Tibial artery (tissue), 4 donors: ENCODE results near the gene SPATA32.

ENCODE experiments used
- DNase-seq, 2 donors: peaks; one replicate each; pipeline ENCODE4 v3.0.0-alpha.2; 2019
- H3K27ac ChIP-seq, 2 donors: fragments of 200-600 bp; sonication (generic) in 1 of 2; 1 replicate in 1 of 2; 2 replicates in 1 of 2; pipeline ENCODE4 v1.5.1; 2018 to 2019; ENCODE audit warnings: mild to moderate bottlenecking in 1 of 2
- H3K27me3 ChIP-seq, 2 donors: fragments of 200-600 bp; sonication (generic) in 1 of 2; one replicate each; pipeline versions ENCODE4 v1.5.1 to v1.6.0; 2016 to 2019
- H3K36me3 ChIP-seq, 3 donors: fragments of 200-600 bp; sonication (generic) in 2 of 3; one replicate each; pipeline ENCODE4 v1.5.1; 2016 to 2019; ENCODE audit warnings: mild to moderate bottlenecking in 2 of 3
- H3K4me1 ChIP-seq, 4 donors: fragments of 200-600 bp; sonication (generic) in 2 of 4; 1 replicate in 3 of 4; 2 replicates in 1 of 4; pipeline ENCODE4 v1.5.1; 2016 to 2019
- H3K4me3 ChIP-seq, 2 donors: fragments of 200-600 bp; sonication (generic) in 1 of 2; 1 replicate in 1 of 2; 2 replicates in 1 of 2; pipeline ENCODE4 v1.5.1; 2018 to 2019; ENCODE audit warnings: mild to moderate bottlenecking in 2 of 2
- H3K9me3 ChIP-seq, 3 donors: fragments of 200-600 bp; sonication (generic) in 1 of 3; one replicate each; pipeline ENCODE4 v1.5.1; 2016 to 2019
- intact Hi-C: fragments of 100-400 bp; cut with DNase I; formaldehyde crosslinking; loops from one replicate; pipeline ENCODE4 v1.15.0; 2023; ENCODE audit warnings: low total_unique reads
- TF ChIP-seq, protein P1 (sequence below), 2 experiments: fragments of 200-600 bp in 1 of 2; fragments of 450-650 bp in 1 of 2; IDR thresholded peaks; one replicate each; pipeline ENCODE4 v1.5.1; 2017 to 2019; ENCODE audit warnings: antibody characterized with exemption in 2 of 2, mild to moderate bottlenecking in 1 of 2, moderate library complexity in 1 of 2

The SPATA32 gene

DNA sequence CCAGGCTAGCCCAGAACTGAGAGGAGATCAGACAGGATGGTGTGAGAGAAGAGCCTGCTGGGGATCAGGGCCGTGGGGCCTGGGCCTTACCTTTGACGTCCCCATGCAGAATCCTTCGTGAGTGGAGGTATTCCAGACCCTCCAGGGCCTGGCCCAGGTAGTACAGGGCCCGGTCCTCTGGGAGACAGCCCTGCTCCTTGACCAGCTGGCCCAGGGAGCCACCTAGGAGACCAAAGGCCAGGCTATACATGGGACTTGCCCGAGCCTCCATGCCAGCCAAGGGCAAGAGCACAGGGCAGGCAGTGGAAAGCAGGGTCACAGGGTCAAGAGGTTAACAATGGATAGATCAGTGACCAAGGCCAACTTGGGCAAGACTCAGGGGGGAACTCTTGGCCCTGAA is 12.1 kb upstream of the SPATA32 start:
- Histone ChIP-seq H3K27ac (no peak overlapping the region), H3K36me3 (peaks cover 37 to 56% (median 53%) of the 10 kb centered on the region in 3 donors), H3K27me3 (no peaks in the 10 kb centered on the region), H3K4me3 (no peak overlapping the region), H3K4me1 (peaks cover 3 to 16% (median 12%) of the 10 kb centered on the region in 4 donors), H3K9me3 (no peaks in the 10 kb centered on the region)
- intact Hi-C loops, result no loop called here
- DNase-seq, result no peak
- TF ChIP-seq, protein P1, sequence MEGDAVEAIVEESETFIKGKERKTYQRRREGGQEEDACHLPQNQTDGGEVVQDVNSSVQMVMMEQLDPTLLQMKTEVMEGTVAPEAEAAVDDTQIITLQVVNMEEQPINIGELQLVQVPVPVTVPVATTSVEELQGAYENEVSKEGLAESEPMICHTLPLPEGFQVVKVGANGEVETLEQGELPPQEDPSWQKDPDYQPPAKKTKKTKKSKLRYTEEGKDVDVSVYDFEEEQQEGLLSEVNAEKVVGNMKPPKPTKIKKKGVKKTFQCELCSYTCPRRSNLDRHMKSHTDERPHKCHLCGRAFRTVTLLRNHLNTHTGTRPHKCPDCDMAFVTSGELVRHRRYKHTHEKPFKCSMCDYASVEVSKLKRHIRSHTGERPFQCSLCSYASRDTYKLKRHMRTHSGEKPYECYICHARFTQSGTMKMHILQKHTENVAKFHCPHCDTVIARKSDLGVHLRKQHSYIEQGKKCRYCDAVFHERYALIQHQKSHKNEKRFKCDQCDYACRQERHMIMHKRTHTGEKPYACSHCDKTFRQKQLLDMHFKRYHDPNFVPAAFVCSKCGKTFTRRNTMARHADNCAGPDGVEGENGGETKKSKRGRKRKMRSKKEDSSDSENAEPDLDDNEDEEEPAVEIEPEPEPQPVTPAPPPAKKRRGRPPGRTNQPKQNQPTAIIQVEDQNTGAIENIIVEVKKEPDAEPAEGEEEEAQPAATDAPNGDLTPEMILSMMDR (IDR thresholded peaks at IDR 0.05), result no peak

DNA sequence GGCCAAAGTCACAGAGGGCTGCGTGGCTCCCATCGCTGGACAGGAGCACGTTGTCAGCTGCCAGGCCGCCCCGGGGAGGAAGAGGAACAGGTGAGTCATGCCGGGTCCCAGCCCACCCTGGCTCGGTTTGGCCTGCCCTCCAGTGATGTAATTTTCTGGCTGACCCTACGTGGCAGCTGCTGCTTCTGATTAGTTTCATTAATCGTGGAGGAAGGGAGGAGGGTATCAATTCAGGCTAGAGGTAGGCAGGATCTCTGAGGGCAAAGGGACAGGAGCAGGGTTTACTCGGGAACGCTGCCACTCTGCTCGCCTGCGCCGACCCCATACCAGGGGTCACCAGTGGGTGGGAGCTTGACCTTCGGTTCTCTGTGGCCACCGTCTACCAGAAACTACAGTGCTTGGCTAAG is 11.7 kb upstream of the SPATA32 start:
- DNase-seq, result no peak
- Histone ChIP-seq H3K4me1 (peaks cover 3 to 14% (median 12%) of the 10 kb centered on the region in 4 donors), H3K27me3 (no peaks in the 10 kb centered on the region), H3K9me3 (no peaks in the 10 kb centered on the region), H3K4me3 (no peak overlapping the region), H3K36me3 (peaks cover 42 to 61% (median 58%) of the 10 kb centered on the region in 3 donors), H3K27ac (no peak overlapping the region)
- intact Hi-C loops, result no loop called here
- TF ChIP-seq, protein P1 (IDR thresholded peaks at IDR 0.05), result no peak

DNA sequence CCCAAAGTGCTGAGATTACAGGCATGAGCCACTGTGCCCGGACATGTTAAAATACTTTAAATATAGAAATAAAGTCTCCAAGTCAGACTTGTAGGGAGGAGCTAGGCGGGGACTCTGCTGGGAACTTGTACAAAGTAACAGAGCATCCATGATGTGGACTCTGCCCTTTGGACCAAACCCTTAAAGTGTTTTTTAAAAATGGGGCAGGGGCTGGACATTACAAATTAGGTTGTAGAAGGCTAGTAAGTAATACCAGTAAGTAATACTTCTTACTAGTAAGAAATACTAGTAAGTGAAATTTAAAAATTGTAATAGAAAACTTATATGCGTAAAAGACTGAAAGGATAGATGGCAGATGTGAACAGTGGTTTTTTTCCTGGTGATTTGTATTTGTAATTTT is 9.7 kb upstream of the SPATA32 start:
- Histone ChIP-seq H3K27ac (no peak overlapping the region), H3K4me3 (no peak overlapping the region), H3K36me3 (peaks cover 56 to 80% (median 76%) of the 10 kb centered on the region in 3 donors), H3K4me1 (no peaks in the 10 kb centered on the region), H3K27me3 (no peaks in the 10 kb centered on the region), H3K9me3 (no peaks in the 10 kb centered on the region)
- no peak for DNase-seq
- TF ChIP-seq, protein P1 (IDR thresholded peaks at IDR 0.05), result no peak
- intact Hi-C loops, result no loop called here

DNA sequence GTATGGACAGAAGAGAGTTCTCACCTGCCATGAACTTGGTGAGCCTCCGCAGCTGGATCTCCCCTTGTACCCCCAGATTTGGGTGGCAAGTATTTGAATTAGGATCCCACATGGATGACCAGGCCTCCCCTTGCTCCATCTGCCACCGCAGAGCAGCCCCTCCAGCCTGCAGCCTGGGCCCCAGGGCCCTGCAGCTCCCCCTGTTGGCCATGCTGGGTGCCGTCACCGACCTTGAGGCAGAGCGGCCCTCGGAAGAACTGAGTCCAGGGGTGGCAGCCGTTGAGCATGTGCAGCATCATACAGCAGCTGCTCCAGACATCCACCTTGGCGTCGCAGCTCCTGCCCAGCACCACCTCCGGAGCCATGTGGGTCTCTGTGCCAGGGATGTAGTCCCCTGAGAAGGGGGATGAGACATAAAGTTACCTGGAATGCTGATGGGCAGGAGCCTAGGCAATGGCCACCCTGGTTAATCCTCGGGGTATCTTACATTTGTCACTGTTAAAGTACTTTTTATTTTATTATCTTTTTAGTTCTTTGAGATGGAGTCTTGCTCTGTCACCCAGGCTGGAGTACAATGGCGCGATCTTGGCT is 9.0 kb upstream of the SPATA32 start:
- Histone ChIP-seq H3K4me3 (no peak overlapping the region), H3K27ac (no peak overlapping the region), H3K27me3 (no peaks in the 10 kb centered on the region), H3K9me3 (no peaks in the 10 kb centered on the region), H3K36me3 (peaks cover 56 to 87% (median 83%) of the 10 kb centered on the region in 3 donors), H3K4me1 (no peaks in the 10 kb centered on the region)
- DNase-seq, result no peak
- TF ChIP-seq, protein P1 (IDR thresholded peaks at IDR 0.05), result peak in 1 of 2 experiments; percentile 21
- intact Hi-C loops, result no loop called here

DNA sequence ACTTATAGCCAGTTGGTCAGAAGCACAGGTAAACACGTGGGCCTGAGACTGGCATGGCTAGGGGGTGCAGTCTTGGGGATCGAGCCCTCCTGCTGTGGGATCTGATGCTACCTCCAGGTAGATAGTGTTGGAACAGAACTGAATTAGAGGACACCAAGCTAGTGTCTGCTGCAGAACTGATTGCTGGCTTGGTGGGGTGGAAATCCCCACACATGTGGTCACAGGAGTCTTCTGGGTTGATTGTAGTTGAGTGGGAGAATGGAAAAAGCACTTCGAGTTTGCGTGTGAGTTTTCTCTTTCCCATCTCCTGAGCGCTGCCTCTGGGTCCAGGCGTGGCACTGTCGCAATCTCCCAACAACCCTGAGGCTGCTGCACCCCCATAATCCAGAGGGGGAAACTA is 8.0 kb upstream of the SPATA32 start:
- intact Hi-C loops, result no loop called here
- Histone ChIP-seq H3K27me3 (no peaks in the 10 kb centered on the region), H3K36me3 (peaks cover 56 to 97% (median 90%) of the 10 kb centered on the region in 3 donors), H3K9me3 (no peaks in the 10 kb centered on the region), H3K27ac (no peak overlapping the region), H3K4me1 (no peaks in the 10 kb centered on the region), H3K4me3 (no peak overlapping the region)
- TF ChIP-seq, protein P1 (IDR thresholded peaks at IDR 0.05), result no peak
- DNase-seq, result no peak
